Measurements from ENCODE around the gene ANXA2. TPM values are rescaled to one million over a fixed set of nuclear protein-coding genes. Genes with fewer than 3 reads are reported as not detected.

Gene ANXA2
- polyA plus RNA-seq, 1 of the 3 experiments (the other 2 are of a cell fraction), result 4,669 TPM

GRCh38 chr15:60347480-60348049 is 50.2 kb downstream of the ANXA2 start:
- DNase-seq, result no peak
- no peak for TF ChIP-seq RFX5 (IDR thresholded peaks at IDR 0.05; ENCODE audit: low read length)
- TF ChIP-seq, protein P1, sequence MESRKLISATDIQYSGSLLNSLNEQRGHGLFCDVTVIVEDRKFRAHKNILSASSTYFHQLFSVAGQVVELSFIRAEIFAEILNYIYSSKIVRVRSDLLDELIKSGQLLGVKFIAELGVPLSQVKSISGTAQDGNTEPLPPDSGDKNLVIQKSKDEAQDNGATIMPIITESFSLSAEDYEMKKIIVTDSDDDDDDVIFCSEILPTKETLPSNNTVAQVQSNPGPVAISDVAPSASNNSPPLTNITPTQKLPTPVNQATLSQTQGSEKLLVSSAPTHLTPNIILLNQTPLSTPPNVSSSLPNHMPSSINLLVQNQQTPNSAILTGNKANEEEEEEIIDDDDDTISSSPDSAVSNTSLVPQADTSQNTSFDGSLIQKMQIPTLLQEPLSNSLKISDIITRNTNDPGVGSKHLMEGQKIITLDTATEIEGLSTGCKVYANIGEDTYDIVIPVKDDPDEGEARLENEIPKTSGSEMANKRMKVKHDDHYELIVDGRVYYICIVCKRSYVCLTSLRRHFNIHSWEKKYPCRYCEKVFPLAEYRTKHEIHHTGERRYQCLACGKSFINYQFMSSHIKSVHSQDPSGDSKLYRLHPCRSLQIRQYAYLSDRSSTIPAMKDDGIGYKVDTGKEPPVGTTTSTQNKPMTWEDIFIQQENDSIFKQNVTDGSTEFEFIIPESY (IDR thresholded peaks at IDR 0.05; ENCODE audit: borderline replicate concordance, low read depth), result no peak
- no peak for TF ChIP-seq RAD21 (IDR thresholded peaks at IDR 0.05; ENCODE audit: low read length)
- TF ChIP-seq YY1 (IDR thresholded peaks at IDR 0.05; ENCODE audit: low read depth), result no peak
- no peak for TF ChIP-seq NRF1 (IDR thresholded peaks at IDR 0.05; ENCODE audit: low read depth, low read length)
- no peak for TF ChIP-seq FOXM1 (IDR thresholded peaks at IDR 0.05; ENCODE audit: low read depth)
- no peak for TF ChIP-seq MAX (IDR thresholded peaks at IDR 0.05; ENCODE audit: low read depth)
- TF ChIP-seq MXI1 (IDR thresholded peaks at IDR 0.05; ENCODE audit: low read depth, low read length), result no peak
- Histone ChIP-seq H3K9ac (no peak overlapping the region), H3K27ac (ENCODE audit: low read depth in 2 of 2, low read length in 1 of 2) (peak overlapping the region in 1 of 2 experiments; percentile 49; a peak in 2 of 4 replicates), H3K27me3 (ENCODE audit: insufficient read depth) (no peaks in the 10 kb centered on the region), H3K36me3 (replicated peaks in 1 of 2; ENCODE audit: control insufficient read depth in 1 of 2, insufficient read depth in 2 of 2, low read length in 1 of 2) (peaks cover 72 to 74% of the 10 kb centered on the region in 2 experiments), H3F3A (replicated peaks; ENCODE audit: insufficient read depth) (peaks cover 90% of the 10 kb centered on the region), H3K4me3 (ENCODE audit: low read depth in 2 of 2, low read length in 1 of 2) (no peak overlapping the region), H4K20me1 (ENCODE audit: insufficient read depth) (peaks cover 78% of the 10 kb centered on the region), H3K4me2 (no peak overlapping the region), H3K79me2 (ENCODE audit: insufficient read depth) (peaks cover 4% of the 10 kb centered on the region; the same call in 1 of the 2 replicates), H3K9me3 (no peaks in the 10 kb centered on the region), H2AFZ (ENCODE audit: low read depth) (no peak overlapping the region), H3K9me2 (no peaks in the 10 kb centered on the region), H3K4me1 (ENCODE audit: control insufficient read depth in 1 of 2, insufficient read depth in 2 of 2, low read depth in 1 of 2, low read length in 1 of 2) (peaks cover 4 to 9% of the 10 kb centered on the region in 2 experiments; a peak in 2 of 4 replicates)
- WGBS (ENCODE audit: low lambda C conversion rate), result 96% methylated on average over 10 of the region's 13 CpGs
- ChIA-PET CTCF (interaction anchor here (1.0 to 2.0 kb wide), 3 partner anchors 13 to 161 kb away, joined by 3 to 12 read pairs (median 4); no protein-coding TSS in a partner anchor), POLR2A (no interaction called here)

DNA sequence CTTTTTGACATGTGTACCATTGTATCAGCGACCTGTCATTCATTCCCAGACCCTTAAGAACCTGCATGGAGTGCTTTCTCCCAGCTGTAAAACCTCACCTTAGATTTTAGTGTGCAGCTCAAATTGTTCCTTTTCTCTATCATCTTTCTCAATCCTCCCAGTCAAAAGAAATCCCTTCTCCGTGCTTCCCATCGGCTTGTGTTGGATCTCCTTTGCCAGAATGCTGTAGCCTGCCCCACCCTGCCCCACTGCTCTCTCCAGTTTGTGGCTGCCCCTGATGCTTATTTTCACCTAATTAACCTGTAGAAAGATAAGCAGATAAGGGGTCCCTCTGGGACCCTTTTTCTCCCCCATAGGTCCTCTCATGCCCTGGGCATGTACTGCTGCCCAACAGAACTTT is 51.1 kb downstream of the ANXA2 start:
- H3K79me2 ChIP-seq (ENCODE audit: insufficient read depth), result no peaks in the 10 kb centered on the region
- peaks cover 63 to 64% of the 10 kb centered on the region in 2 experiments for H3K36me3 ChIP-seq (replicated peaks in 1 of 2; ENCODE audit: control insufficient read depth in 1 of 2, insufficient read depth in 2 of 2, low read length in 1 of 2)
- H3K9ac ChIP-seq, result no peak overlapping the region
- no peaks in the 10 kb centered on the region for H3K9me3 ChIP-seq
- WGBS (ENCODE audit: low lambda C conversion rate), result 93% methylated on average over 3 of the region's 3 CpGs
- no peaks in the 10 kb centered on the region for H3K27me3 ChIP-seq (ENCODE audit: insufficient read depth)
- H3K4me1 ChIP-seq (ENCODE audit: control insufficient read depth in 1 of 2, insufficient read depth in 2 of 2, low read depth in 1 of 2, low read length in 1 of 2), result peaks cover 4 to 9% of the 10 kb centered on the region in 2 experiments; a peak in 2 of 4 replicates
- no peak overlapping the region for H3K4me2 ChIP-seq
- H3F3A ChIP-seq (replicated peaks; ENCODE audit: insufficient read depth), result peaks cover 88% of the 10 kb centered on the region
- peaks cover 69% of the 10 kb centered on the region for H4K20me1 ChIP-seq (ENCODE audit: insufficient read depth)
- no peak overlapping the region for H3K4me3 ChIP-seq (ENCODE audit: low read depth in 2 of 2, low read length in 1 of 2)
- H2AFZ ChIP-seq (ENCODE audit: low read depth), result no peak overlapping the region
- H3K27ac ChIP-seq (ENCODE audit: low read depth in 2 of 2, low read length in 1 of 2), result peak overlapping the region in 1 of 2 experiments; percentile 49; a peak in 2 of 4 replicates
- TF ChIP-seq GABPA (IDR thresholded peaks at IDR 0.05; ENCODE audit: low read depth) (no peak), NRF1 (IDR thresholded peaks at IDR 0.05; ENCODE audit: low read depth, low read length) (no peak), YY1 (IDR thresholded peaks at IDR 0.05; ENCODE audit: low read depth) (no peak)
- no peaks in the 10 kb centered on the region for H3K9me2 ChIP-seq
- ChIA-PET POLR2A (no interaction called here), CTCF (interaction anchor here (1.0 to 2.0 kb wide), 3 partner anchors 14 to 162 kb away, joined by 3 to 12 read pairs (median 4); no protein-coding TSS in a partner anchor)
- DNase-seq, result no peak
